GM12891 (cell line): ENCODE results near the gene DIP2A.

Experiments
- SPI1 ChIP-seq: IDR thresholded peaks from 2 replicates; pipeline ENCODE4 v1.6.1; 2011; ENCODE audit warnings: low read depth, low read length, control low read depth
- TAF1 ChIP-seq: IDR thresholded peaks from 2 replicates; pipeline ENCODE4 v1.6.1; 2011; ENCODE audit warnings: low read depth, low read length, control low read depth

- TF ChIP-seq TAF1 (no peak), SPI1 (no peak)
Measured at GRCh38 chr21:46527801-46528200, 69.1 kb downstream of the DIP2A start.
